Measurements from ENCODE around the gene AGPAT2.
A peak's percentile ranks its signal among the peaks of the same experiment; 100 is the strongest.

AGPAT2 gene

DNA sequence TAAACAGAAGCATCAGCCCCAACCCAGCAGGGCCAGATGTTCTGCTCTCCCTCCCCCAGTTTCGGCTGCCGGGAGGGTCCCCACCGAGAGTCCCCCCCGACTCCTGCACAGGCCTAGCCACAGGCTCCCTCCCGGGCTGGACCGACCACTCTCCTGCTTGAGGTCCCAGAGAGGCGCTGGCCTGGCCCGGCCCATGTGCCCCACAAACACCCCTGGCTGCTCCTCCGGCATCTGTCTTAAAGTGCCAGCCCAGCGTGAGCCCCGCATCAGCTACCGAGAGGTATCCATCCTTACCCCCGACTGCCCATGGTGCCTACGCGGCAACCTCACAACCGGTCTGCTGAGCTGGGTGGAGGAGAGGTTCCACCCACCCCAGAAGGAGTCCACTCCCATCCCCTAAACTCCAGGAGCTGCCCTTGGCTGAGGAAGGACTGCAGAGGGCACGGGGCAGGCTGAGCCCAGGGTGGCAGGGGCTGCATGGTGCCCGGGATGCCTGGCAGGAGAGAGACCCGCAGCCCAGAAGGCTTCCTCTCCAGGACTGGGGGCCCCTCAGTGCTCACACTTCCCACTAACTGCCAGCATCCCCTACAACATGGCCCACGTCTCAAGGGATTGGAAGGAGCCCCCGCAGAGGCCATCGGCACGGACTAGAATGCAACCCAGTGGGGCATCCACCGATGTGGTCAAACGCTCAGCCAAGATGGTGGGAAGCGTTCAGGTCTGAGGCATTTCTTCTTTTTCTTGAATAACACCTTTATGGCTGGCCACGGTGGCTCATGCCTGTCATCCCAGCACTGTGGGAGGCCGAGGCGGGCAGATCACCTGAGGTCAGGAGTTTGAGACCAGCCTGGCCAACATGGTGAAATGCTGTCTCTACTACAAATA, 40.2 kb downstream of the AGPAT2 start:
- Histone ChIP-seq H3K36me3 (ENCODE audit: control insufficient read depth in 2 of 2, insufficient read depth in 1 of 2, low read length in 2 of 2) (no peaks in the 10 kb centered on the region; a peak in 1 of 3 replicates), H3K9me3 (ENCODE audit: control insufficient read depth, insufficient read depth, low read depth, low read length) (no peaks in the 10 kb centered on the region), H3K4me3 (ENCODE audit: low read depth, low read length) (no peak overlapping the region), H3K4me1 (ENCODE audit: control insufficient read depth, insufficient read depth, low read length) (no peaks in the 10 kb centered on the region), H3K27ac (ENCODE audit: extremely low read depth, low read depth, low read length) (no peak overlapping the region)
- ChIA-PET POLR2A (no interaction called here), CTCF (interaction anchor here (0.6 to 2.9 kb wide), 3 partner anchors 159 to 169 kb away, joined by 3 to 14 read pairs (median 6); no protein-coding TSS in a partner anchor)
- TF ChIP-seq, protein P1, sequence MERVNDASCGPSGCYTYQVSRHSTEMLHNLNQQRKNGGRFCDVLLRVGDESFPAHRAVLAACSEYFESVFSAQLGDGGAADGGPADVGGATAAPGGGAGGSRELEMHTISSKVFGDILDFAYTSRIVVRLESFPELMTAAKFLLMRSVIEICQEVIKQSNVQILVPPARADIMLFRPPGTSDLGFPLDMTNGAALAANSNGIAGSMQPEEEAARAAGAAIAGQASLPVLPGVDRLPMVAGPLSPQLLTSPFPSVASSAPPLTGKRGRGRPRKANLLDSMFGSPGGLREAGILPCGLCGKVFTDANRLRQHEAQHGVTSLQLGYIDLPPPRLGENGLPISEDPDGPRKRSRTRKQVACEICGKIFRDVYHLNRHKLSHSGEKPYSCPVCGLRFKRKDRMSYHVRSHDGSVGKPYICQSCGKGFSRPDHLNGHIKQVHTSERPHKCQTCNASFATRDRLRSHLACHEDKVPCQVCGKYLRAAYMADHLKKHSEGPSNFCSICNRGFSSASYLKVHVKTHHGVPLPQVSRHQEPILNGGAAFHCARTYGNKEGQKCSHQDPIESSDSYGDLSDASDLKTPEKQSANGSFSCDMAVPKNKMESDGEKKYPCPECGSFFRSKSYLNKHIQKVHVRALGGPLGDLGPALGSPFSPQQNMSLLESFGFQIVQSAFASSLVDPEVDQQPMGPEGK (tag by site-specific recombination; IDR thresholded peaks at IDR 0.05): no peak
- TF ChIP-seq, protein P2, sequence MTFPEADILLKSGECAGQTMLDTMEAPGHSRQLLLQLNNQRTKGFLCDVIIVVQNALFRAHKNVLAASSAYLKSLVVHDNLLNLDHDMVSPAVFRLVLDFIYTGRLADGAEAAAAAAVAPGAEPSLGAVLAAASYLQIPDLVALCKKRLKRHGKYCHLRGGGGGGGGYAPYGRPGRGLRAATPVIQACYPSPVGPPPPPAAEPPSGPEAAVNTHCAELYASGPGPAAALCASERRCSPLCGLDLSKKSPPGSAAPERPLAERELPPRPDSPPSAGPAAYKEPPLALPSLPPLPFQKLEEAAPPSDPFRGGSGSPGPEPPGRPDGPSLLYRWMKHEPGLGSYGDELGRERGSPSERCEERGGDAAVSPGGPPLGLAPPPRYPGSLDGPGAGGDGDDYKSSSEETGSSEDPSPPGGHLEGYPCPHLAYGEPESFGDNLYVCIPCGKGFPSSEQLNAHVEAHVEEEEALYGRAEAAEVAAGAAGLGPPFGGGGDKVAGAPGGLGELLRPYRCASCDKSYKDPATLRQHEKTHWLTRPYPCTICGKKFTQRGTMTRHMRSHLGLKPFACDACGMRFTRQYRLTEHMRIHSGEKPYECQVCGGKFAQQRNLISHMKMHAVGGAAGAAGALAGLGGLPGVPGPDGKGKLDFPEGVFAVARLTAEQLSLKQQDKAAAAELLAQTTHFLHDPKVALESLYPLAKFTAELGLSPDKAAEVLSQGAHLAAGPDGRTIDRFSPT (tag by site-specific recombination; IDR thresholded peaks at IDR 0.05): 0 out of 2 replicates have a peak, but pooled peaks have one; percentile 20

DNA sequence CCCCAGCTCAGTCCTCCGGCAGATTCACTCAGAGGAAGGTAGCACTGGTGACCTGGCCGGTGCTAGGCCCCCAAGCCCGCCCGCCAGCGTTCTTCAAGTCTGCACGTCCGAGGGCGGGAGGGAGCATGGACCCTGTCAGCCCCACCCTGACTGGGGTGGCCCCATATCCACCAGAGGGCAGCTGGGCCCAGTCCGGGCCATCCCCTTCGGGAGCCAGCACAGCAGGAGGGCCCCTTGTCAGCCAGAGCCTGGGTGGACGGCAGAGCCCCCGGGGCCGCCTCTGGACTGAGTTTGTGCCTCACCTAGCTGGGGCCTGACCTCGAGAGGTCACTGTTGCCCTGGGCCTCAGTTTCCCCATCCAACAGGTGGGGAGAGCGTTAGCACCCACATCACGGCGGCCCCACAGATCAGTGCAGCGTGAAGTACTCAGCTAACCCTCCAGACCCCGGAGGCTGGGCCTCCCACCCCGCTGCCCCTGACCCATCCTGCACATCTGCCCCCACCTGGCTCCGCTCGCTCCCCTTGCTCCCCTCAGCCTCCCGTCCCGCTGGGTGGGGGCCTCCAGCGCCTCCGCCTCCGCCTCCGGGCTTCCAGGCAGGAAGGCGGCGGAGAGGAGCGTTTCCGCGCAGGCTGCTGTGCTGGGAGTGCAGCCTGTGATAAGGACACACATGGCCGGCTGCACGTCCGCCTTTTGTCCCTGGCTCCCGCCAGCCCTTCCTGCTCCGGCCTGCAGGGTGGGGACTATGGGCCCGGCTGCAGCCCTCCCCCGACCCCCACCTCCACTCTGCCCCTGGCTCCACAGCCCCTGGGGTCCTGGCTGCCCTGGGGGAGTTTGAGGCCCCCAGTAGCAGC, 41.1 kb downstream of the AGPAT2 start:
- peak; percentile 43; the same call in 1 of the 2 replicates for TF ChIP-seq SCRT2 (tag by site-specific recombination; IDR thresholded peaks at IDR 0.05)
- TF ChIP-seq EGR2 (tag by site-specific recombination; IDR thresholded peaks at IDR 0.05; ENCODE audit: low read depth): peak; percentile 33
- TF ChIP-seq ZBTB17 (tag by site-specific recombination; IDR thresholded peaks at IDR 0.05): no peak
- TF ChIP-seq, protein P3, sequence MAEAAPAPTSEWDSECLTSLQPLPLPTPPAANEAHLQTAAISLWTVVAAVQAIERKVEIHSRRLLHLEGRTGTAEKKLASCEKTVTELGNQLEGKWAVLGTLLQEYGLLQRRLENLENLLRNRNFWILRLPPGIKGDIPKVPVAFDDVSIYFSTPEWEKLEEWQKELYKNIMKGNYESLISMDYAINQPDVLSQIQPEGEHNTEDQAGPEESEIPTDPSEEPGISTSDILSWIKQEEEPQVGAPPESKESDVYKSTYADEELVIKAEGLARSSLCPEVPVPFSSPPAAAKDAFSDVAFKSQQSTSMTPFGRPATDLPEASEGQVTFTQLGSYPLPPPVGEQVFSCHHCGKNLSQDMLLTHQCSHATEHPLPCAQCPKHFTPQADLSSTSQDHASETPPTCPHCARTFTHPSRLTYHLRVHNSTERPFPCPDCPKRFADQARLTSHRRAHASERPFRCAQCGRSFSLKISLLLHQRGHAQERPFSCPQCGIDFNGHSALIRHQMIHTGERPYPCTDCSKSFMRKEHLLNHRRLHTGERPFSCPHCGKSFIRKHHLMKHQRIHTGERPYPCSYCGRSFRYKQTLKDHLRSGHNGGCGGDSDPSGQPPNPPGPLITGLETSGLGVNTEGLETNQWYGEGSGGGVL (tag by site-specific recombination; IDR thresholded peaks at IDR 0.05): no peak
- TF ChIP-seq ZNF791 (tag by site-specific recombination; IDR thresholded peaks at IDR 0.05): no peak
- no peak for TF ChIP-seq HOXC10 (CRISPR knock-in tag; IDR thresholded peaks at IDR 0.05)
- TF ChIP-seq, protein P4, sequence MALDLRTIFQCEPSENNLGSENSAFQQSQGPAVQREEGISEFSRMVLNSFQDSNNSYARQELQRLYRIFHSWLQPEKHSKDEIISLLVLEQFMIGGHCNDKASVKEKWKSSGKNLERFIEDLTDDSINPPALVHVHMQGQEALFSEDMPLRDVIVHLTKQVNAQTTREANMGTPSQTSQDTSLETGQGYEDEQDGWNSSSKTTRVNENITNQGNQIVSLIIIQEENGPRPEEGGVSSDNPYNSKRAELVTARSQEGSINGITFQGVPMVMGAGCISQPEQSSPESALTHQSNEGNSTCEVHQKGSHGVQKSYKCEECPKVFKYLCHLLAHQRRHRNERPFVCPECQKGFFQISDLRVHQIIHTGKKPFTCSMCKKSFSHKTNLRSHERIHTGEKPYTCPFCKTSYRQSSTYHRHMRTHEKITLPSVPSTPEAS (tag by site-specific recombination; IDR thresholded peaks at IDR 0.05): no peak
- no peak for TF ChIP-seq ZNF747 (tag by site-specific recombination; IDR thresholded peaks at IDR 0.05)
- 0 out of 2 replicates have a peak, but pooled peaks have one; percentile 6 for TF ChIP-seq SP2 (tag by site-specific recombination; IDR thresholded peaks at IDR 0.05)
- CTCF ChIA-PET: interaction anchor here (0.5 to 3.7 kb wide), 4 partner anchors 28 to 189 kb away, joined by 3 to 37 read pairs (median 9); no protein-coding TSS in a partner anchor
- Histone ChIP-seq H3K36me3 (ENCODE audit: control insufficient read depth in 2 of 2, insufficient read depth in 1 of 2, low read length in 2 of 2) (no peaks in the 10 kb centered on the region), H3K27ac (ENCODE audit: extremely low read depth, low read depth, low read length) (no peak overlapping the region), H3K4me1 (ENCODE audit: control insufficient read depth, insufficient read depth, low read length) (no peaks in the 10 kb centered on the region), H3K9me3 (ENCODE audit: control insufficient read depth, insufficient read depth, low read depth, low read length) (no peaks in the 10 kb centered on the region), H3K4me3 (ENCODE audit: low read depth, low read length) (no peak overlapping the region)
- POLR2A ChIA-PET: interaction anchor here (0.6 kb wide), 1 partner anchor 38 kb away, joined by 3 read pairs; no protein-coding TSS in a partner anchor
